Astrocyte (in vitro differentiated cells and primary cell): ENCODE data around the gene LRIG3. TPM values are rescaled to one million over a fixed set of nuclear protein-coding genes. Genes with fewer than 3 reads are reported as not detected.

Experiments used
- DNase-seq: peaks from one replicate; pipeline ENCODE4 v3.0.0-alpha.2; 2010; ENCODE audit warnings: low read depth
- FAIRE-seq: peaks from 2 replicates; lab custom pipeline; 2011; peaks lifted over from hg19 to GRCh38; lab: Jason Lieb, UNC
- H2AFZ ChIP-seq: 2 replicates; pipeline ENCODE4 v1.6.0; 2012; ENCODE audit warnings: low read depth, low read length, inconsistent platforms
- H3K27ac ChIP-seq: 2 replicates; pipeline ENCODE4 v1.5.1; 2011; ENCODE audit warnings: low read depth, low read length, inconsistent platforms
- H3K27me3 ChIP-seq: 2 replicates; pipeline ENCODE4 v1.6.0; 2011; ENCODE audit warnings: low read length, inconsistent platforms; ENCODE audit not compliant: insufficient read depth
- H3K36me3 ChIP-seq: 2 replicates; pipeline ENCODE4 v1.5.1; 2011; ENCODE audit warnings: low read length, inconsistent platforms; ENCODE audit not compliant: insufficient read depth
- H3K4me1 ChIP-seq: 2 replicates; pipeline ENCODE4 v1.5.1; 2011; ENCODE audit warnings: low read length, inconsistent platforms; ENCODE audit not compliant: insufficient read depth
- H3K4me2 ChIP-seq: 2 replicates; pipeline ENCODE4 v1.6.0; 2012; ENCODE audit warnings: low read length, inconsistent platforms
- H3K4me3 ChIP-seq: 2 replicates; pipeline ENCODE4 v1.5.1; 2011; ENCODE audit warnings: low read depth, mild to moderate bottlenecking, low read length, inconsistent platforms; ENCODE audit not compliant: insufficient read depth
- H3K79me2 ChIP-seq: 2 replicates; pipeline ENCODE4 v1.6.0; 2012; ENCODE audit warnings: mild to moderate bottlenecking, low read length, inconsistent platforms; ENCODE audit not compliant: insufficient read depth
- H3K9ac ChIP-seq: 2 replicates; pipeline ENCODE4 v1.6.0; 2012; ENCODE audit warnings: mild to moderate bottlenecking, low read length, inconsistent platforms
- H3K9me3 ChIP-seq: 2 replicates; pipeline ENCODE4 v1.5.1; 2012; ENCODE audit warnings: low read depth, mild to moderate bottlenecking, low read length, inconsistent platforms; ENCODE audit not compliant: insufficient read depth
- H4K20me1 ChIP-seq: 2 replicates; pipeline ENCODE4 v1.6.0; 2012; ENCODE audit warnings: low read length, inconsistent platforms; ENCODE audit not compliant: insufficient read depth
- H3K27ac Mint-ChIP-seq: one replicate; pipeline ENCODE4 v1.8.0; 2021; ENCODE audit warnings: mild to moderate bottlenecking, mixed read lengths; ENCODE audit not compliant: unreplicated experiment
- H3K27me3 Mint-ChIP-seq: one replicate; pipeline ENCODE4 v1.8.0; 2021; ENCODE audit warnings: low read depth, mixed read lengths; ENCODE audit not compliant: unreplicated experiment
- H3K36me3 Mint-ChIP-seq: one replicate; pipeline ENCODE4 v1.8.0; 2021; ENCODE audit warnings: low read depth, mixed read lengths; ENCODE audit not compliant: unreplicated experiment
- H3K4me1 Mint-ChIP-seq: one replicate; pipeline ENCODE4 v1.8.0; 2021; ENCODE audit warnings: low read depth, mixed read lengths; ENCODE audit not compliant: unreplicated experiment
- H3K4me3 Mint-ChIP-seq: one replicate; pipeline ENCODE4 v1.8.0; 2021; ENCODE audit warnings: mild to moderate bottlenecking, moderate library complexity, mixed read lengths; ENCODE audit not compliant: unreplicated experiment
- H3K9me3 Mint-ChIP-seq: one replicate; pipeline ENCODE4 v1.8.0; 2021; ENCODE audit warnings: mild to moderate bottlenecking, mixed read lengths; ENCODE audit not compliant: unreplicated experiment
- CTCF ChIP-seq: IDR thresholded peaks from 2 replicates; pipeline ENCODE4 v1.5.1; 2011; ENCODE audit warnings: low read depth, mild to moderate bottlenecking, inconsistent platforms, low read length, moderate library complexity; ENCODE audit not compliant: insufficient read depth
- EZH2 ChIP-seq: IDR thresholded peaks from 2 replicates; pipeline ENCODE4 v1.6.1; 2012; ENCODE audit warnings: mild to moderate bottlenecking, low read length, inconsistent platforms; ENCODE audit not compliant: insufficient read depth
- total RNA-seq: library from RNA; stranded (reverse); gene quantifications from 2 replicates; pipeline ENCODE4 v1.2.1, GENCODE V29; 2021

LRIG3 gene
- total RNA-seq, 1 donor from 2014 or later: 96.0 TPM

- Mint-ChIP-seq H3K9me3 (peaks cover 2% of the 10 kb centered on the region), H3K27me3 (no peaks in the 10 kb centered on the region), H3K4me1 (peaks cover 32% of the 10 kb centered on the region), H3K36me3 (peaks cover 8% of the 10 kb centered on the region), H3K4me3 (peak overlapping the region; percentile 86), H3K27ac (peak overlapping the region; percentile 90)
- peak overlapping the region; percentile 83 for H3K4me3 ChIP-seq
- FAIRE-seq (no peak), DNase-seq (no peak)
- peaks cover 4% of the 10 kb centered on the region for H3K36me3 ChIP-seq
- H3K4me1 ChIP-seq: peaks cover 26% of the 10 kb centered on the region
- H4K20me1 ChIP-seq: peaks cover 2% of the 10 kb centered on the region
- peak overlapping the region; percentile 87 for H3K27ac ChIP-seq
- H2AFZ ChIP-seq: no peak overlapping the region
- H3K79me2 ChIP-seq: peaks cover 65% of the 10 kb centered on the region
- TF ChIP-seq CTCF (no peak), EZH2 (no peak)
- no peaks in the 10 kb centered on the region for H3K9me3 ChIP-seq
- H3K9ac ChIP-seq: peak overlapping the region; percentile 94
- H3K27me3 ChIP-seq: no peaks in the 10 kb centered on the region
- H3K4me2 ChIP-seq: peak overlapping the region; percentile 90
Measured at GRCh38 chr12:58918469-58918844, 1.8 kb downstream of the LRIG3 start.

GRCh38 chr12:58917699-58918468 is 2.4 kb downstream of the LRIG3 start:
- H3K9ac ChIP-seq: peak overlapping the region; percentile 94
- peak overlapping the region; percentile 90 for H3K4me2 ChIP-seq

More at GRCh38 chr12:58917699-58918468, 2.4 kb downstream of the LRIG3 start:
- H3K27ac Mint-ChIP-seq: peak overlapping the region; percentile 90
- Histone ChIP-seq H3K79me2 (peaks cover 70% of the 10 kb centered on the region), H4K20me1 (peaks cover 2% of the 10 kb centered on the region), H3K27me3 (no peaks in the 10 kb centered on the region), H2AFZ (no peak overlapping the region), H3K36me3 (peaks cover 8% of the 10 kb centered on the region), H3K4me1 (peaks cover 23% of the 10 kb centered on the region), H3K4me3 (peak overlapping the region; percentile 83), H3K9me3 (no peaks in the 10 kb centered on the region), H3K27ac (peak overlapping the region; percentile 87)
- FAIRE-seq: peak; percentile 13
- peaks cover 30% of the 10 kb centered on the region for H3K4me1 Mint-ChIP-seq
- H3K27me3 Mint-ChIP-seq: no peaks in the 10 kb centered on the region
- no peak for DNase-seq
- H3K4me3 Mint-ChIP-seq: peak overlapping the region; percentile 86
- TF ChIP-seq EZH2: no peak
- no peak for TF ChIP-seq CTCF
- H3K36me3 Mint-ChIP-seq: peaks cover 9% of the 10 kb centered on the region
- H3K9me3 Mint-ChIP-seq: peaks cover 2% of the 10 kb centered on the region
